HCT116 (cell line): ENCODE measurements around the gene RABGEF1.

Experiments used
- EZH2 ChIP-seq: fragments of 200-600 bp; sonication (generic); IDR thresholded peaks from 2 replicates; pipeline ENCODE4 v1.6.1; 2017; ENCODE audit warnings: antibody characterized with exemption, mixed run types
- JUND ChIP-seq: IDR thresholded peaks from 2 replicates; pipeline ENCODE4 v1.6.1; 2012
- POLR2A ChIP-seq: IDR thresholded peaks from 2 replicates; pipeline ENCODE4 v1.7.0; 2011; ENCODE audit warnings: borderline replicate concordance; ENCODE audit not compliant: insufficient read depth, insufficient read length; ENCODE audit errors: extremely low read depth
- TCF7L2 ChIP-seq: IDR thresholded peaks from 2 replicates; pipeline ENCODE4 v1.7.0; 2011; ENCODE audit warnings: borderline replicate concordance, inconsistent platforms; ENCODE audit not compliant: insufficient read depth, insufficient read length; ENCODE audit errors: extremely low read depth
- TF ChIP-seq, protein P1 (sequence below), 3 experiments: fragments of 200-600 bp in 1 of 3; sonication (generic) in 1 of 3; IDR thresholded peaks in 2 of 3; conservative IDR thresholded peaks in 1 of 3; 2 replicates each; pipeline ENCODE4 v1.5.1; 2012 to 2017; ENCODE audit warnings: low read depth in 2 of 3, low read length in 2 of 3, antibody characterized with exemption in 1 of 3, borderline replicate concordance in 1 of 3, control low read depth in 1 of 3, mild to moderate bottlenecking in 1 of 3, mixed read lengths in 1 of 3, mixed run types in 1 of 3, moderate library complexity in 1 of 3; ENCODE audit not compliant: insufficient read depth in 1 of 3
- TF ChIP-seq, protein P2 (sequence below): IDR thresholded peaks from 2 replicates; pipeline ENCODE4 v1.6.1; 2012; ENCODE audit warnings: low read depth
- TF ChIP-seq, protein P3 (sequence below): IDR thresholded peaks from 2 replicates; pipeline ENCODE4 v1.6.1; 2012
- TF ChIP-seq, protein P4 (sequence below): IDR thresholded peaks from 2 replicates; pipeline ENCODE4 v1.6.1; 2012
- TF ChIP-seq, protein P5 (sequence below): IDR thresholded peaks from 2 replicates; pipeline ENCODE4 v1.6.1; 2011; ENCODE audit warnings: mild to moderate bottlenecking, low read length, moderate library complexity; ENCODE audit not compliant: insufficient replicate concordance; ENCODE audit errors: extremely low read depth

DNA sequence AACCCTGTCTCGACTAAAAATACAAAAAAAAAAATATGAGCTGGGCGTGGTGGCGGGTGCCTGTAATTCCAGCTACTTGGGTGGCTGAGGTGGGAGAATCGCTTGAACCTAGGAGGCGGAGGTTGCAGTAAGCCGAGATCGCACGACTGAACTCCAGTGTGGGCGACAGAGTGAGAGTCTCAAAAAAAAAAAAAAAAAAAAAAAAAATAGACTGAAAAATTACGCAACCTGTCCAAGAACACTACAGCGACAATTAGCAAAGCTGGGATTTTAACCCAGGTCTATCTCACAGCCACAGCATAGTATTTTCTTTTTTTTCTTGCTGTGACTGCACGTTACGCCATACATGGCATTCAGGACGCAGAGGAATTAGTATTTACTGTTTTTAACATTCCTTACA, 1.1 kb upstream of the RABGEF1 start:
- TF ChIP-seq POLR2A (no peak), EZH2 (no peak), TCF7L2 (no peak), JUND (no peak)
- TF ChIP-seq, protein P1, sequence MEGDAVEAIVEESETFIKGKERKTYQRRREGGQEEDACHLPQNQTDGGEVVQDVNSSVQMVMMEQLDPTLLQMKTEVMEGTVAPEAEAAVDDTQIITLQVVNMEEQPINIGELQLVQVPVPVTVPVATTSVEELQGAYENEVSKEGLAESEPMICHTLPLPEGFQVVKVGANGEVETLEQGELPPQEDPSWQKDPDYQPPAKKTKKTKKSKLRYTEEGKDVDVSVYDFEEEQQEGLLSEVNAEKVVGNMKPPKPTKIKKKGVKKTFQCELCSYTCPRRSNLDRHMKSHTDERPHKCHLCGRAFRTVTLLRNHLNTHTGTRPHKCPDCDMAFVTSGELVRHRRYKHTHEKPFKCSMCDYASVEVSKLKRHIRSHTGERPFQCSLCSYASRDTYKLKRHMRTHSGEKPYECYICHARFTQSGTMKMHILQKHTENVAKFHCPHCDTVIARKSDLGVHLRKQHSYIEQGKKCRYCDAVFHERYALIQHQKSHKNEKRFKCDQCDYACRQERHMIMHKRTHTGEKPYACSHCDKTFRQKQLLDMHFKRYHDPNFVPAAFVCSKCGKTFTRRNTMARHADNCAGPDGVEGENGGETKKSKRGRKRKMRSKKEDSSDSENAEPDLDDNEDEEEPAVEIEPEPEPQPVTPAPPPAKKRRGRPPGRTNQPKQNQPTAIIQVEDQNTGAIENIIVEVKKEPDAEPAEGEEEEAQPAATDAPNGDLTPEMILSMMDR (IDR thresholded peaks at IDR 0.05 in 2 of 3, conservative IDR thresholded peaks at IDR 0.05 in 1 of 3; ENCODE audit: borderline replicate concordance in 1 of 3, insufficient read depth in 1 of 3, low read depth in 2 of 3, low read length in 2 of 3): no peak
- TF ChIP-seq, protein P2, sequence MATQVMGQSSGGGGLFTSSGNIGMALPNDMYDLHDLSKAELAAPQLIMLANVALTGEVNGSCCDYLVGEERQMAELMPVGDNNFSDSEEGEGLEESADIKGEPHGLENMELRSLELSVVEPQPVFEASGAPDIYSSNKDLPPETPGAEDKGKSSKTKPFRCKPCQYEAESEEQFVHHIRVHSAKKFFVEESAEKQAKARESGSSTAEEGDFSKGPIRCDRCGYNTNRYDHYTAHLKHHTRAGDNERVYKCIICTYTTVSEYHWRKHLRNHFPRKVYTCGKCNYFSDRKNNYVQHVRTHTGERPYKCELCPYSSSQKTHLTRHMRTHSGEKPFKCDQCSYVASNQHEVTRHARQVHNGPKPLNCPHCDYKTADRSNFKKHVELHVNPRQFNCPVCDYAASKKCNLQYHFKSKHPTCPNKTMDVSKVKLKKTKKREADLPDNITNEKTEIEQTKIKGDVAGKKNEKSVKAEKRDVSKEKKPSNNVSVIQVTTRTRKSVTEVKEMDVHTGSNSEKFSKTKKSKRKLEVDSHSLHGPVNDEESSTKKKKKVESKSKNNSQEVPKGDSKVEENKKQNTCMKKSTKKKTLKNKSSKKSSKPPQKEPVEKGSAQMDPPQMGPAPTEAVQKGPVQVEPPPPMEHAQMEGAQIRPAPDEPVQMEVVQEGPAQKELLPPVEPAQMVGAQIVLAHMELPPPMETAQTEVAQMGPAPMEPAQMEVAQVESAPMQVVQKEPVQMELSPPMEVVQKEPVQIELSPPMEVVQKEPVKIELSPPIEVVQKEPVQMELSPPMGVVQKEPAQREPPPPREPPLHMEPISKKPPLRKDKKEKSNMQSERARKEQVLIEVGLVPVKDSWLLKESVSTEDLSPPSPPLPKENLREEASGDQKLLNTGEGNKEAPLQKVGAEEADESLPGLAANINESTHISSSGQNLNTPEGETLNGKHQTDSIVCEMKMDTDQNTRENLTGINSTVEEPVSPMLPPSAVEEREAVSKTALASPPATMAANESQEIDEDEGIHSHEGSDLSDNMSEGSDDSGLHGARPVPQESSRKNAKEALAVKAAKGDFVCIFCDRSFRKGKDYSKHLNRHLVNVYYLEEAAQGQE: no peak
- TF ChIP-seq, protein P3, sequence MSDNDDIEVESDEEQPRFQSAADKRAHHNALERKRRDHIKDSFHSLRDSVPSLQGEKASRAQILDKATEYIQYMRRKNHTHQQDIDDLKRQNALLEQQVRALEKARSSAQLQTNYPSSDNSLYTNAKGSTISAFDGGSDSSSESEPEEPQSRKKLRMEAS: no peak
- TF ChIP-seq, protein P4, sequence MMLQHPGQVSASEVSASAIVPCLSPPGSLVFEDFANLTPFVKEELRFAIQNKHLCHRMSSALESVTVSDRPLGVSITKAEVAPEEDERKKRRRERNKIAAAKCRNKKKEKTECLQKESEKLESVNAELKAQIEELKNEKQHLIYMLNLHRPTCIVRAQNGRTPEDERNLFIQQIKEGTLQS: no peak
- TF ChIP-seq, protein P5, sequence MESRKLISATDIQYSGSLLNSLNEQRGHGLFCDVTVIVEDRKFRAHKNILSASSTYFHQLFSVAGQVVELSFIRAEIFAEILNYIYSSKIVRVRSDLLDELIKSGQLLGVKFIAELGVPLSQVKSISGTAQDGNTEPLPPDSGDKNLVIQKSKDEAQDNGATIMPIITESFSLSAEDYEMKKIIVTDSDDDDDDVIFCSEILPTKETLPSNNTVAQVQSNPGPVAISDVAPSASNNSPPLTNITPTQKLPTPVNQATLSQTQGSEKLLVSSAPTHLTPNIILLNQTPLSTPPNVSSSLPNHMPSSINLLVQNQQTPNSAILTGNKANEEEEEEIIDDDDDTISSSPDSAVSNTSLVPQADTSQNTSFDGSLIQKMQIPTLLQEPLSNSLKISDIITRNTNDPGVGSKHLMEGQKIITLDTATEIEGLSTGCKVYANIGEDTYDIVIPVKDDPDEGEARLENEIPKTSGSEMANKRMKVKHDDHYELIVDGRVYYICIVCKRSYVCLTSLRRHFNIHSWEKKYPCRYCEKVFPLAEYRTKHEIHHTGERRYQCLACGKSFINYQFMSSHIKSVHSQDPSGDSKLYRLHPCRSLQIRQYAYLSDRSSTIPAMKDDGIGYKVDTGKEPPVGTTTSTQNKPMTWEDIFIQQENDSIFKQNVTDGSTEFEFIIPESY: no peak
